Astrocyte (in vitro differentiated cells and primary cell): Measurements from ENCODE around the gene PREX1. TPM values are rescaled to one million over a fixed set of nuclear protein-coding genes. Genes with fewer than 3 reads are reported as not detected.

ENCODE experiments used
- DNase-seq: peaks from one replicate; pipeline ENCODE4 v3.0.0-alpha.2; 2010; ENCODE audit warnings: low read depth
- FAIRE-seq: peaks from 2 replicates; lab custom pipeline; 2011; peaks lifted over from hg19 to GRCh38; lab: Jason Lieb, UNC
- H2AFZ ChIP-seq: 2 replicates; pipeline ENCODE4 v1.6.0; 2012; ENCODE audit warnings: low read depth, low read length, inconsistent platforms
- H3K27ac ChIP-seq: 2 replicates; pipeline ENCODE4 v1.5.1; 2011; ENCODE audit warnings: low read depth, low read length, inconsistent platforms
- H3K27me3 ChIP-seq: 2 replicates; pipeline ENCODE4 v1.6.0; 2011; ENCODE audit warnings: low read length, inconsistent platforms; ENCODE audit not compliant: insufficient read depth
- H3K36me3 ChIP-seq: 2 replicates; pipeline ENCODE4 v1.5.1; 2011; ENCODE audit warnings: low read length, inconsistent platforms; ENCODE audit not compliant: insufficient read depth
- H3K4me1 ChIP-seq: 2 replicates; pipeline ENCODE4 v1.5.1; 2011; ENCODE audit warnings: low read length, inconsistent platforms; ENCODE audit not compliant: insufficient read depth
- H3K4me2 ChIP-seq: 2 replicates; pipeline ENCODE4 v1.6.0; 2012; ENCODE audit warnings: low read length, inconsistent platforms
- H3K4me3 ChIP-seq: 2 replicates; pipeline ENCODE4 v1.5.1; 2011; ENCODE audit warnings: low read depth, mild to moderate bottlenecking, low read length, inconsistent platforms; ENCODE audit not compliant: insufficient read depth
- H3K79me2 ChIP-seq: 2 replicates; pipeline ENCODE4 v1.6.0; 2012; ENCODE audit warnings: mild to moderate bottlenecking, low read length, inconsistent platforms; ENCODE audit not compliant: insufficient read depth
- H3K9ac ChIP-seq: 2 replicates; pipeline ENCODE4 v1.6.0; 2012; ENCODE audit warnings: mild to moderate bottlenecking, low read length, inconsistent platforms
- H3K9me3 ChIP-seq: 2 replicates; pipeline ENCODE4 v1.5.1; 2012; ENCODE audit warnings: low read depth, mild to moderate bottlenecking, low read length, inconsistent platforms; ENCODE audit not compliant: insufficient read depth
- H4K20me1 ChIP-seq: 2 replicates; pipeline ENCODE4 v1.6.0; 2012; ENCODE audit warnings: low read length, inconsistent platforms; ENCODE audit not compliant: insufficient read depth
- H3K27ac Mint-ChIP-seq: one replicate; pipeline ENCODE4 v1.8.0; 2021; ENCODE audit warnings: mild to moderate bottlenecking, mixed read lengths; ENCODE audit not compliant: unreplicated experiment
- H3K27me3 Mint-ChIP-seq: one replicate; pipeline ENCODE4 v1.8.0; 2021; ENCODE audit warnings: low read depth, mixed read lengths; ENCODE audit not compliant: unreplicated experiment
- H3K36me3 Mint-ChIP-seq: one replicate; pipeline ENCODE4 v1.8.0; 2021; ENCODE audit warnings: low read depth, mixed read lengths; ENCODE audit not compliant: unreplicated experiment
- H3K4me1 Mint-ChIP-seq: one replicate; pipeline ENCODE4 v1.8.0; 2021; ENCODE audit warnings: low read depth, mixed read lengths; ENCODE audit not compliant: unreplicated experiment
- H3K4me3 Mint-ChIP-seq: one replicate; pipeline ENCODE4 v1.8.0; 2021; ENCODE audit warnings: mild to moderate bottlenecking, moderate library complexity, mixed read lengths; ENCODE audit not compliant: unreplicated experiment
- H3K9me3 Mint-ChIP-seq: one replicate; pipeline ENCODE4 v1.8.0; 2021; ENCODE audit warnings: mild to moderate bottlenecking, mixed read lengths; ENCODE audit not compliant: unreplicated experiment
- EZH2 ChIP-seq: IDR thresholded peaks from 2 replicates; pipeline ENCODE4 v1.6.1; 2012; ENCODE audit warnings: mild to moderate bottlenecking, low read length, inconsistent platforms; ENCODE audit not compliant: insufficient read depth
- total RNA-seq: library from RNA; stranded (reverse); gene quantifications from 2 replicates; pipeline ENCODE4 v1.2.1, GENCODE V29; 2021
- TF ChIP-seq, protein P1 (sequence below): IDR thresholded peaks from 2 replicates; pipeline ENCODE4 v1.5.1; 2011; ENCODE audit warnings: low read depth, mild to moderate bottlenecking, inconsistent platforms, low read length, moderate library complexity; ENCODE audit not compliant: insufficient read depth

The PREX1 gene
- total RNA-seq, 1 donor from 2014 or later = 3.5 TPM

DNA sequence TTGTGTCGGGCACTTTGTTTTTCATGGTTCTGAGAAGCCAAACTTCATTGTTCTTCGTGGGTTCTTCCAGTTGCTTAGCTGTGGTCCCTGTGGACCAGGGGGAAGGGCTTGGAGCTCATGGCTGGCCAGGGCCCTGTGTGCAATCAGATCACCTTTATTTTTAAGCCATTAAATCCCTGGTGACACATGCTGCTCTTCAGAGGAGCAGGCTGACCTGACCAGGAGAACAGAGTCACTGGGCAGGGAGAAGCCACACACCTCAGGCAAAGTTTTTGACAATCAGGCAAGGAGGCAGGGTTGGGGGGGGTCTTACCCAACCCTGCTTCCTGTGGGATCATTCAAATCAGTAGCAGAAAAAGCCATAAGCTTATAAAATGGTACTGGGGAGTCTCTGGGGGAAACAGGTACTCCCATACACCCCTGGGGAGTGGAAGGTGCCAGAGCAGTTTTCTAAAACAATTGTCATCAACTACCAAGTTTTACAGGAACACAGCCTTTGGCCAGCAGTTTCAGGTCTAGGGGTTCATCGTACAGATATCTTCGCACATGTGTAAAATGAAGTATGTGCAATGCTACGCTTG is 37.0 kb upstream of the PREX1 start:
- H3K9ac ChIP-seq = no peak overlapping the region
- H3K4me3 Mint-ChIP-seq = no peak overlapping the region
- TF ChIP-seq EZH2 = no peak
- TF ChIP-seq, protein P1, sequence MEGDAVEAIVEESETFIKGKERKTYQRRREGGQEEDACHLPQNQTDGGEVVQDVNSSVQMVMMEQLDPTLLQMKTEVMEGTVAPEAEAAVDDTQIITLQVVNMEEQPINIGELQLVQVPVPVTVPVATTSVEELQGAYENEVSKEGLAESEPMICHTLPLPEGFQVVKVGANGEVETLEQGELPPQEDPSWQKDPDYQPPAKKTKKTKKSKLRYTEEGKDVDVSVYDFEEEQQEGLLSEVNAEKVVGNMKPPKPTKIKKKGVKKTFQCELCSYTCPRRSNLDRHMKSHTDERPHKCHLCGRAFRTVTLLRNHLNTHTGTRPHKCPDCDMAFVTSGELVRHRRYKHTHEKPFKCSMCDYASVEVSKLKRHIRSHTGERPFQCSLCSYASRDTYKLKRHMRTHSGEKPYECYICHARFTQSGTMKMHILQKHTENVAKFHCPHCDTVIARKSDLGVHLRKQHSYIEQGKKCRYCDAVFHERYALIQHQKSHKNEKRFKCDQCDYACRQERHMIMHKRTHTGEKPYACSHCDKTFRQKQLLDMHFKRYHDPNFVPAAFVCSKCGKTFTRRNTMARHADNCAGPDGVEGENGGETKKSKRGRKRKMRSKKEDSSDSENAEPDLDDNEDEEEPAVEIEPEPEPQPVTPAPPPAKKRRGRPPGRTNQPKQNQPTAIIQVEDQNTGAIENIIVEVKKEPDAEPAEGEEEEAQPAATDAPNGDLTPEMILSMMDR = no peak
- no peak overlapping the region for H3K27ac ChIP-seq
- H3K27ac Mint-ChIP-seq = no peak overlapping the region
- H3K9me3 ChIP-seq = no peaks in the 10 kb centered on the region
- H3K9me3 Mint-ChIP-seq = no peaks in the 10 kb centered on the region
- H2AFZ ChIP-seq = no peak overlapping the region
- DNase-seq (no peak), FAIRE-seq (no peak)
- no peaks in the 10 kb centered on the region for H3K4me1 ChIP-seq
- H3K4me2 ChIP-seq = no peak overlapping the region
- H3K36me3 Mint-ChIP-seq = no peaks in the 10 kb centered on the region
- H4K20me1 ChIP-seq = no peaks in the 10 kb centered on the region
- no peaks in the 10 kb centered on the region for H3K4me1 Mint-ChIP-seq
- H3K27me3 Mint-ChIP-seq = peaks cover 34% of the 10 kb centered on the region
- peaks cover 10% of the 10 kb centered on the region for H3K27me3 ChIP-seq
- no peaks in the 10 kb centered on the region for H3K79me2 ChIP-seq
- no peak overlapping the region for H3K4me3 ChIP-seq
- no peaks in the 10 kb centered on the region for H3K36me3 ChIP-seq

DNA sequence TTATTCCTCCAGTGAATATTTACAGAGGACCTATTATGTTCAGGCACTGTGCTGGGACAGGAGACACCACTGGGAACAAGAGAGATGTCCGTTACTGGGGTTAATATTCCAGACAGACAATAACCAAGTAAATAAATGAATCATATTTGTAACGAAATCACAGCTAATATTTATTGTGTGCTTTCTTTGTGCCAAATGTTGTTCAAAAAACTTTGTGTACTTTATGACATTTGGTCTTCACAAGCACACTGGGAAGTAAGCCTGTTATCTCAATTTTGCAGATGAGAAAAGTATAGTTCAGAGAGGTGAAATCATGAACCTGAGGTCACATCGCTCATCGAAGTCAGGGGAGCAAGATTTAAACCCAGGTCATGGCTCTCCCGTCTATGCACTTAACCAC is 36.5 kb upstream of the PREX1 start:
- no peak overlapping the region for H3K9ac ChIP-seq
- no peaks in the 10 kb centered on the region for H3K4me1 ChIP-seq
- TF ChIP-seq, protein P1 = no peak
- no peak for TF ChIP-seq EZH2
- H3K9me3 ChIP-seq = no peaks in the 10 kb centered on the region
- Mint-ChIP-seq H3K27me3 (peaks cover 35% of the 10 kb centered on the region), H3K4me3 (no peak overlapping the region), H3K4me1 (no peaks in the 10 kb centered on the region), H3K9me3 (no peaks in the 10 kb centered on the region), H3K27ac (no peak overlapping the region), H3K36me3 (no peaks in the 10 kb centered on the region)
- peaks cover 10% of the 10 kb centered on the region for H3K27me3 ChIP-seq
- no peak overlapping the region for H3K4me3 ChIP-seq
- H3K4me2 ChIP-seq = no peak overlapping the region
- H3K79me2 ChIP-seq = no peaks in the 10 kb centered on the region
- H3K27ac ChIP-seq = no peak overlapping the region
- DNase-seq (no peak), FAIRE-seq (no peak)
- H2AFZ ChIP-seq = no peak overlapping the region
- no peaks in the 10 kb centered on the region for H4K20me1 ChIP-seq
- no peaks in the 10 kb centered on the region for H3K36me3 ChIP-seq

DNA sequence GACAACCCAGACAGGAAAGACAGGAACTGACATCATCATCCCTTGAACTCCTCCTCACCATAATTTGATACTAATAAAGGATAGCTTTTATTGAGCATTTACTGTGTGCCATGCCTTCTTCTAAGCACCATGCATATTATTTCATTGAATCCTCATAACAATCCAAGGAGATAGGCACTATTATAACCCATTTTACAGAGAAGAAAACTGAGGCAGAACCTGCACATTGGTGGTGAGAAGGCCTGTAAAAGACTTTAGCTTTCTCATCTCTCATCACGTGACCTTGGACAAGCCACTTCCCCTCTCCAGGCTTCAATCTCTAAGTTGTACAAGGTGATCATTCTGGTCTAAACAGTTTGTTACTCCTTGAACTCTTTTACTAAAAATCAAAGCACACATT is 34.5 kb upstream of the PREX1 start:
- Histone ChIP-seq H3K27me3 (peaks cover 5% of the 10 kb centered on the region), H3K4me1 (no peaks in the 10 kb centered on the region), H3K9me3 (no peaks in the 10 kb centered on the region), H3K9ac (no peak overlapping the region), H3K4me2 (no peak overlapping the region), H3K4me3 (no peak overlapping the region), H3K36me3 (no peaks in the 10 kb centered on the region), H4K20me1 (no peaks in the 10 kb centered on the region), H2AFZ (no peak overlapping the region), H3K79me2 (no peaks in the 10 kb centered on the region), H3K27ac (no peak overlapping the region)
- no peak for DNase-seq
- Mint-ChIP-seq H3K27ac (no peak overlapping the region), H3K27me3 (peaks cover 38% of the 10 kb centered on the region), H3K4me1 (peaks cover 3% of the 10 kb centered on the region), H3K36me3 (no peaks in the 10 kb centered on the region), H3K4me3 (no peak overlapping the region), H3K9me3 (no peaks in the 10 kb centered on the region)
- no peak for TF ChIP-seq EZH2
- TF ChIP-seq, protein P1 = no peak
- no peak for FAIRE-seq
